ENCODE measurements around the gene HK1.

DNA sequence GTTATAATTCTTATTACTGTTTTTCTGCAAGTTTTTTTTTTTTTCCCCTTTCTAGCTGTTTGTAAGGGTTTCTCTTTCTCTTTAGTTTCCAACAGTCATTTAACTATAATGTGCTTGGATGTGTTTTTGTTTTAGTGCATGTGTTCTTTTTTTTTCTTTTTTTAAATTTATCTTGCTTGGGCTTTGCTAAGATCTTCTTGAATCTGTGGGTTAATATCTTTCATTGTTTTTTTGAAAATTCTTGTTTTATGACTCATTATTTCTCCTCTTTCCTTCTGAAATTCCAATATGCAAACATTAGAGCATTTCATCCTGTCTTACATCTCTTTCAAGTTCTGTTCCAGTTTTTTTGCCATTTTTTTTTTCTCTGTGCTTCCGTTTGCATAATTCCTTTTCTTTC, 5.7 kb upstream of the HK1 start:
- TF ChIP-seq, protein P1, sequence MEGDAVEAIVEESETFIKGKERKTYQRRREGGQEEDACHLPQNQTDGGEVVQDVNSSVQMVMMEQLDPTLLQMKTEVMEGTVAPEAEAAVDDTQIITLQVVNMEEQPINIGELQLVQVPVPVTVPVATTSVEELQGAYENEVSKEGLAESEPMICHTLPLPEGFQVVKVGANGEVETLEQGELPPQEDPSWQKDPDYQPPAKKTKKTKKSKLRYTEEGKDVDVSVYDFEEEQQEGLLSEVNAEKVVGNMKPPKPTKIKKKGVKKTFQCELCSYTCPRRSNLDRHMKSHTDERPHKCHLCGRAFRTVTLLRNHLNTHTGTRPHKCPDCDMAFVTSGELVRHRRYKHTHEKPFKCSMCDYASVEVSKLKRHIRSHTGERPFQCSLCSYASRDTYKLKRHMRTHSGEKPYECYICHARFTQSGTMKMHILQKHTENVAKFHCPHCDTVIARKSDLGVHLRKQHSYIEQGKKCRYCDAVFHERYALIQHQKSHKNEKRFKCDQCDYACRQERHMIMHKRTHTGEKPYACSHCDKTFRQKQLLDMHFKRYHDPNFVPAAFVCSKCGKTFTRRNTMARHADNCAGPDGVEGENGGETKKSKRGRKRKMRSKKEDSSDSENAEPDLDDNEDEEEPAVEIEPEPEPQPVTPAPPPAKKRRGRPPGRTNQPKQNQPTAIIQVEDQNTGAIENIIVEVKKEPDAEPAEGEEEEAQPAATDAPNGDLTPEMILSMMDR (IDR thresholded peaks at IDR 0.05; ENCODE audit: low read depth, low read length, missing input control), result no peak
- no peak for TF ChIP-seq MAX (IDR thresholded peaks at IDR 0.05)

Measured in liver (tissue), 2 donors.